ENCODE measurements around the gene SLC32A1.

Gene SLC32A1

DNA sequence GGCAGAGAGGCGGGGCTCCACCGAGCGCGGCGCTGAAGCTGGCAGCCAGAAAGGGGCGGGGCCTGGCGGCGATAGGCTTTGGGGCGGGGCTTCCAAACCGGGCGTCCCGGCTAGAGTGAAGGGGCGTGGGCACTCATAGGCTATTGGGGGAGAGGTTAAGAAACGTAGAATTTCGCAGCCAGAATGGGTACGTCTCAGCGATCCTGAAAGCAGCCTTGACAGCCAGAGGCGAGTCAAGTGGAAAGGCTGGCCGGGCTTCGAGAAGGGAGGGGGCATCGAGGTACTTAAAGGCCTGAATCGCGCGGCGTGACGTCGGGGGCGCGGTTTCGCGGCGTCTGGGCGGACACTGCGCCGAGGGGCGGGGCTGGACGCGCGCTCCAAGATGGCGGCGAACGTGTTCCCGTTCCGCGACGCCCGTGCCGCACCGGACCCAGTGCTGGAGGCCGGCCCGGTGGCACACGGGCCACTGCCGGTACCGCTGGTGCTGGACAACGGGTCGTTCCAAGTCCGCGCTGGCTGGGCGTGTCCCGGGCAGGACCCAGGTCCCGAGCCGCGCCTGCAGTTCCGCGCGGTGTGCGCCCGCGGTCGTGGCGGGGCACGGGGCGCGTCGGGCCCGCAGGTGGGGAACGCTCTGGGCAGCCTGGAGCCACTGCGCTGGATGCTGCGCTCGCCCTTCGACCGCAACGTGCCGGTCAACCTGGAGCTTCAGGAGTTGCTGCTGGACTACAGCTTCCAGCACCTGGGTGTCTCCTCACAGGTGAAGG is 24.0 kb downstream of the SLC32A1 start, which contains the start of gene ACTR5:
TSS of gene ACTR5 (plus strand) at position 364 of the 764 bp plus-strand sequence. CDS start at position 383, 19 bp downstream.
- Histone ChIP-seq H3K4me1 (peaks cover 6% of the 10 kb centered on the region), H3K79me2 (peaks cover 3% of the 10 kb centered on the region), H3K9ac (no peak within 1 kb of the TSS), H3K36me3 (ENCODE audit: control insufficient read depth, insufficient read depth, low read length) (no peaks in the 10 kb centered on the region), H3K4me2 (ENCODE audit: low read length) (peak within 1 kb of the TSS; percentile 82), H3K4me3 (ENCODE audit: low read depth, low read length) (peak within 1 kb of the TSS; percentile 84), H3K9me3 (ENCODE audit: control insufficient read depth, low read length) (no peaks in the 10 kb centered on the region), H3K27me3 (ENCODE audit: control insufficient read depth, insufficient read depth, low read length) (no peaks in the 10 kb centered on the region), H2AFZ (peak within 1 kb of the TSS; percentile 100), H3K27ac (peak within 1 kb of the TSS; percentile 92)
- TF ChIP-seq, protein P1, sequence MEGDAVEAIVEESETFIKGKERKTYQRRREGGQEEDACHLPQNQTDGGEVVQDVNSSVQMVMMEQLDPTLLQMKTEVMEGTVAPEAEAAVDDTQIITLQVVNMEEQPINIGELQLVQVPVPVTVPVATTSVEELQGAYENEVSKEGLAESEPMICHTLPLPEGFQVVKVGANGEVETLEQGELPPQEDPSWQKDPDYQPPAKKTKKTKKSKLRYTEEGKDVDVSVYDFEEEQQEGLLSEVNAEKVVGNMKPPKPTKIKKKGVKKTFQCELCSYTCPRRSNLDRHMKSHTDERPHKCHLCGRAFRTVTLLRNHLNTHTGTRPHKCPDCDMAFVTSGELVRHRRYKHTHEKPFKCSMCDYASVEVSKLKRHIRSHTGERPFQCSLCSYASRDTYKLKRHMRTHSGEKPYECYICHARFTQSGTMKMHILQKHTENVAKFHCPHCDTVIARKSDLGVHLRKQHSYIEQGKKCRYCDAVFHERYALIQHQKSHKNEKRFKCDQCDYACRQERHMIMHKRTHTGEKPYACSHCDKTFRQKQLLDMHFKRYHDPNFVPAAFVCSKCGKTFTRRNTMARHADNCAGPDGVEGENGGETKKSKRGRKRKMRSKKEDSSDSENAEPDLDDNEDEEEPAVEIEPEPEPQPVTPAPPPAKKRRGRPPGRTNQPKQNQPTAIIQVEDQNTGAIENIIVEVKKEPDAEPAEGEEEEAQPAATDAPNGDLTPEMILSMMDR (IDR thresholded peaks at IDR 0.05), result no peak

DNA sequence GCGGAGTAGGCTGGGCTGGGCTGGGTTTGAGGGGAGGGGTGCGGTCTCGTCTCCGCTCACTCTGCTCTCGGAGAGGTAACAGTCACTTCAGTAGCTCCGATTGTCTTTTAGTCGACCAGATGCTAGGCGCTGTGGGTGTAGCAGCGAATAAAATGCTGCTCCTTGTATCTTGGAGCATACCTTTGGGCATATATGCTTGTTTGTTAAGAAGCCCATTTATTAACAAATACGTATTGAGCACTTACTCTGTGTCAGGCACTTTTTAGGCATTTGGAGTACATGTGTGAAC is 24.5 kb downstream of the SLC32A1 start:
- H3K36me3 ChIP-seq (ENCODE audit: control insufficient read depth, insufficient read depth, low read length), result no peaks in the 10 kb centered on the region
- peak overlapping the region; percentile 82 for H3K4me2 ChIP-seq (ENCODE audit: low read length)
- H3K4me3 ChIP-seq (ENCODE audit: low read depth, low read length), result peak overlapping the region; percentile 84
- no peaks in the 10 kb centered on the region for H3K9me3 ChIP-seq (ENCODE audit: control insufficient read depth, low read length)
- peak overlapping the region; percentile 100 for H2AFZ ChIP-seq
- TF ChIP-seq, protein P1 (IDR thresholded peaks at IDR 0.05), result no peak
- peak overlapping the region; percentile 92 for H3K27ac ChIP-seq
- H3K27me3 ChIP-seq (ENCODE audit: control insufficient read depth, insufficient read depth, low read length), result no peaks in the 10 kb centered on the region
- peaks cover 3% of the 10 kb centered on the region for H3K79me2 ChIP-seq
- peaks cover 6% of the 10 kb centered on the region for H3K4me1 ChIP-seq
- H3K9ac ChIP-seq, result no peak overlapping the region

DNA sequence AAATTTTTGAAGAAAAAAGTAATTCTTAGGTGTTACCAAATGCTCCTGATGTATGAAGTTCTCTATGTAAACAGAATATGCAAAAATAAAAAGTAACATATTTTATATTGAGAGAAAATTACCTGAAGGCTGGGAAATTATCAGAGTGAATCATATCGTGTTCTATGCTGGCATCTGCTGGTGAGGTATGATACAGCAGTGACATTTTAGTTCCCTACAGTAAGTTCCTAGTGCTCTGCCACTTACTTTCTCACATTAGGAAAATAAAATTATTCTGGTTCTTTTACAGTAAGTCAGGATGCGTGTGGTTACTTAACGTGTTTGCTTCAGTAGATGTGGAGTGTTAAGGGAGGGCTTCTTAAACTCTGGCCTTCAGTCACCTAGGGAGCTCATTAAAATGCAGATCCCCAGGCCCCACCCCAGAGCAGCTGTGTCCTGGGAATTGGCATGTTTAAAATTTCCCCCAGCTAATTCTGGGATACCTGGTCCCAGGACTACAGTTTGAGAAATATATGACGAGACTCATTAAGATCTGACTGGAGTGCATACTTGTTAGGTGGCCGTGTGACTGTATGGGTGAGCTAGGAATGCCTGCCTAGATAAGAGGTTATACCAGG is 27.2 kb downstream of the SLC32A1 start:
- Histone ChIP-seq H3K4me3 (ENCODE audit: low read depth, low read length) (no peak overlapping the region), H3K9ac (no peak overlapping the region)

DNA sequence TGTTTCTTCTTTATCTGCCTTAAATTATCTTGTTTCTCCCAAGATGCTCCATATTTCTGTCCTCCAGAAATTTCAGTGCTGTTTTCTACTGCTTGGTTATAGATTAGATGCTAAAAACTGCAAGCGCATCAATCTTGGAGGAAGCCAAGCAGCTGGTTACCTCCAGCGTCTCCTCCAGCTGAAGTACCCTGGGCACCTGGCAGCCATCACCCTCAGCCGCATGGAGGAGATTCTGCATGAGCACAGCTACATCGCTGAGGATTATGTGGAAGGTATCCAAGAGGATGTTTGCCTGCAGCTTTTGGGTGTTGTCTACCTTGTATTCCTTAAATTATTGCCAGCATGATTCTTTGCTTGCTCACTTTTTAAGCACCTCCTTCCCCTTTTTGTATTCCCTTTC is 27.7 kb downstream of the SLC32A1 start:
- Histone ChIP-seq H3K4me1 (peaks cover 6% of the 10 kb centered on the region), H2AFZ (no peak overlapping the region), H3K27me3 (ENCODE audit: control insufficient read depth, insufficient read depth, low read length) (no peaks in the 10 kb centered on the region), H3K9me3 (ENCODE audit: control insufficient read depth, low read length) (no peaks in the 10 kb centered on the region), H3K27ac (no peak overlapping the region), H3K4me2 (ENCODE audit: low read length) (no peak overlapping the region), H3K4me3 (ENCODE audit: low read depth, low read length) (no peak overlapping the region), H3K79me2 (peaks cover 3% of the 10 kb centered on the region), H3K9ac (no peak overlapping the region), H3K36me3 (ENCODE audit: control insufficient read depth, insufficient read depth, low read length) (no peaks in the 10 kb centered on the region)
- TF ChIP-seq, protein P1 (IDR thresholded peaks at IDR 0.05), result no peak

More for the DNA sequence above, 27.2 kb downstream of the SLC32A1 start:
- Histone ChIP-seq H3K27me3 (ENCODE audit: control insufficient read depth, insufficient read depth, low read length) (no peaks in the 10 kb centered on the region), H3K4me1 (peaks cover 6% of the 10 kb centered on the region), H3K36me3 (ENCODE audit: control insufficient read depth, insufficient read depth, low read length) (no peaks in the 10 kb centered on the region), H3K4me2 (ENCODE audit: low read length) (no peak overlapping the region), H3K27ac (no peak overlapping the region), H3K9me3 (ENCODE audit: control insufficient read depth, low read length) (no peaks in the 10 kb centered on the region), H2AFZ (no peak overlapping the region), H3K79me2 (peaks cover 3% of the 10 kb centered on the region)
- TF ChIP-seq, protein P1 (IDR thresholded peaks at IDR 0.05), result peak; percentile 69

All from parathyroid adenoma (tissue), 2 donors.